Common myeloid progenitor, CD34-positive (primary cell): ENCODE data around the gene S100PBP.

Experiments used
- CTCF ChIA-PET: fragments of 350-600 bp; sonication (Branson Sonifier 250); formaldehyde crosslinking; loops from one replicate; lab custom pipeline; 2021; ENCODE audit warnings: antibody characterized with exemption; lab: Charles Lee
- POLR2A ChIA-PET: fragments of 350-600 bp; sonication (Branson Sonifier 250); formaldehyde crosslinking; loops from one replicate; lab custom pipeline; 2021; ENCODE audit warnings: antibody characterized with exemption; lab: Charles Lee
- DNase-seq, 3 donors: peaks; one replicate each; pipeline versions ENCODE4 v3.0.0 to v3.0.0-alpha.2; 2013
- H3K27ac ChIP-seq, 2 experiments: 1 replicate in 1 of 2; 2 replicates in 1 of 2; pipeline ENCODE4 v1.7.0; 2013; ENCODE audit warnings: inconsistent platforms in 2 of 2, low read length in 2 of 2, mild to moderate bottlenecking in 2 of 2, low read depth in 1 of 2, moderate library complexity in 1 of 2; ENCODE audit not compliant: severe bottlenecking in 2 of 2, insufficient read depth in 1 of 2, poor library complexity in 1 of 2
- H3K27me3 ChIP-seq, 5 experiments: replicated peaks in 2 of 5; 1 replicate in 3 of 5; 2 replicates in 2 of 5; pipeline versions ENCODE4 v1.6.1 to v1.7.0; 2013; ENCODE audit warnings: low read length in 4 of 5, mild to moderate bottlenecking in 2 of 5, moderate library complexity in 2 of 5, inconsistent platforms in 1 of 5; ENCODE audit not compliant: insufficient read depth in 5 of 5, control insufficient read depth in 4 of 5
- H3K36me3 ChIP-seq, 4 experiments: 1 replicate in 2 of 4; 2 replicates in 2 of 4; pipeline versions ENCODE4 v1.6.1 to v1.7.0; 2013; ENCODE audit warnings: low read length in 3 of 4, control low read depth in 1 of 4, mild to moderate bottlenecking in 1 of 4; ENCODE audit not compliant: control insufficient read depth in 4 of 4, insufficient read depth in 4 of 4
- H3K4me1 ChIP-seq, 4 experiments: 1 replicate in 3 of 4; 2 replicates in 1 of 4; pipeline versions ENCODE4 v1.6.1 to v1.7.1; 2013; ENCODE audit warnings: low read length in 3 of 4, mild to moderate bottlenecking in 3 of 4, control low read depth in 1 of 4, inconsistent platforms in 1 of 4, moderate library complexity in 1 of 4; ENCODE audit not compliant: control insufficient read depth in 4 of 4, insufficient read depth in 4 of 4; ENCODE audit errors: control extremely low read depth in 1 of 4
- H3K4me3 ChIP-seq, 7 experiments: 1 replicate in 4 of 7; 2 replicates in 3 of 7; pipeline versions ENCODE4 v1.5.1 to v1.7.0; 2013; ENCODE audit warnings: mild to moderate bottlenecking in 7 of 7, low read length in 6 of 7, moderate library complexity in 6 of 7, inconsistent platforms in 2 of 7, low read depth in 2 of 7, control low read depth in 1 of 7; ENCODE audit not compliant: insufficient read depth in 4 of 7, control insufficient read depth in 1 of 7; ENCODE audit errors: extremely low read depth in 1 of 7
- H3K9me3 ChIP-seq, 5 experiments: 1 replicate in 4 of 5; 2 replicates in 1 of 5; pipeline versions ENCODE4 v1.6.1 to v1.7.1; 2013; ENCODE audit warnings: low read length in 4 of 5, mild to moderate bottlenecking in 2 of 5, inconsistent platforms in 1 of 5, low read depth in 1 of 5, moderate library complexity in 1 of 5; ENCODE audit not compliant: control insufficient read depth in 4 of 5, insufficient read depth in 2 of 5; ENCODE audit errors: control extremely low read depth in 1 of 5
- WGBS: methylation state at CpG from one replicate; pipeline ENCODE4 v1.1.5; 2013; ENCODE audit not compliant: insufficient coverage; 5-methylcytosine and 5-hydroxymethylcytosine counted together

The S100PBP gene

GRCh38 chr1:32771561-32772280, 45.7 kb upstream of the S100PBP start:
- Histone ChIP-seq H3K9me3 (no peaks in the 10 kb centered on the region), H3K4me3 (no peak overlapping the region), H3K27me3 (no peaks in the 10 kb centered on the region), H3K27ac (no peak overlapping the region), H3K36me3 (peaks cover 4 to 59% (median 39%) of the 10 kb centered on the region in 4 experiments), H3K4me1 (peaks cover 0 to 41% (median 22%) of the 10 kb centered on the region in 4 experiments)
- POLR2A ChIA-PET = interaction anchor here (1.1 to 1.2 kb wide), 2 partner anchors 11 to 371 kb away, joined by 3 to 4 read pairs; no protein-coding TSS in a partner anchor
- CTCF ChIA-PET = interaction anchor here (0.9 to 11.8 kb wide), 14 partner anchors 10 to 85 kb away, joined by 3 to 210 read pairs (median 8); no protein-coding TSS in a partner anchor
- WGBS = 97% methylated on average over 28 of the region's 30 CpGs
- DNase-seq = no peak

GRCh38 chr1:32772281-32773017, 45.0 kb upstream of the S100PBP start:
- Histone ChIP-seq H3K36me3 (peaks cover 4 to 59% (median 41%) of the 10 kb centered on the region in 4 experiments), H3K4me1 (peaks cover 0 to 34% (median 20%) of the 10 kb centered on the region in 4 experiments), H3K27me3 (no peaks in the 10 kb centered on the region), H3K4me3 (no peak overlapping the region), H3K27ac (no peak overlapping the region), H3K9me3 (no peaks in the 10 kb centered on the region)
- DNase-seq = no peak
- CTCF ChIA-PET = interaction anchor here (0.9 to 11.8 kb wide), 19 partner anchors 10 to 371 kb away, joined by 3 to 210 read pairs (median 8); no protein-coding TSS in a partner anchor
- POLR2A ChIA-PET = interaction anchor here (1.1 to 1.5 kb wide), 4 partner anchors 10 to 372 kb away, joined by 3 to 5 read pairs (median 4); no protein-coding TSS in a partner anchor
- 96% methylated on average over 5 of the region's 10 CpGs for WGBS

- Histone ChIP-seq H3K4me3 (no peak overlapping the region), H3K9me3 (no peaks in the 10 kb centered on the region), H3K27ac (no peak overlapping the region), H3K27me3 (no peaks in the 10 kb centered on the region), H3K4me1 (peaks cover 0 to 27% (median 18%) of the 10 kb centered on the region in 4 experiments), H3K36me3 (peaks cover 4 to 63% (median 45%) of the 10 kb centered on the region in 4 experiments)
- WGBS = 59% methylated on average over 8 of the region's 9 CpGs
- ChIA-PET POLR2A (interaction anchor here (1.1 to 1.5 kb wide), 4 partner anchors 9 to 372 kb away, joined by 3 to 5 read pairs (median 4); no protein-coding TSS in a partner anchor), CTCF (interaction anchor here (1.0 to 11.8 kb wide), 22 partner anchors 10 to 372 kb away, joined by 3 to 210 read pairs (median 8); no protein-coding TSS in a partner anchor)
- DNase-seq = peak; percentile 71 to 79 (median 72)
Measured at GRCh38 chr1:32773018-32773763, 44.3 kb upstream of the S100PBP start.

GRCh38 chr1:32773764-32774463, 43.5 kb upstream of the S100PBP start:
- H3K27ac ChIP-seq = no peak overlapping the region
- H3K4me3 ChIP-seq = peak overlapping the region in 1 of 7 experiments; percentile 4
- H3K36me3 ChIP-seq = peaks cover 5 to 61% (median 44%) of the 10 kb centered on the region in 4 experiments
- 74% methylated on average over 5 of the region's 7 CpGs for WGBS
- DNase-seq = no peak
- H3K9me3 ChIP-seq = no peaks in the 10 kb centered on the region
- ChIA-PET POLR2A (interaction anchor here (1.4 to 1.5 kb wide), 2 partner anchors 25 to 62 kb away, joined by 5 read pairs; no protein-coding TSS in a partner anchor), CTCF (interaction anchor here (1.1 to 11.8 kb wide), 25 partner anchors 9 to 373 kb away, joined by 3 to 210 read pairs (median 5); no protein-coding TSS in a partner anchor)
- H3K27me3 ChIP-seq = no peaks in the 10 kb centered on the region
- H3K4me1 ChIP-seq = peaks cover 0 to 27% (median 18%) of the 10 kb centered on the region in 4 experiments

GRCh38 chr1:32774464-32774808, 43.0 kb upstream of the S100PBP start:
- Histone ChIP-seq H3K27ac (no peak overlapping the region), H3K4me1 (peaks cover 0 to 27% (median 18%) of the 10 kb centered on the region in 4 experiments), H3K4me3 (peak overlapping the region in 1 of 7 experiments; percentile 4), H3K27me3 (no peaks in the 10 kb centered on the region), H3K9me3 (no peaks in the 10 kb centered on the region), H3K36me3 (peaks cover 7 to 66% (median 49%) of the 10 kb centered on the region in 4 experiments)
- no peak for DNase-seq
- ChIA-PET POLR2A (no interaction called here), CTCF (interaction anchor here (0.6 to 11.8 kb wide), 22 partner anchors 9 to 373 kb away, joined by 3 to 210 read pairs (median 6); no protein-coding TSS in a partner anchor)
